ENCODE measurements around the gene HNRNPR.

The HNRNPR gene

GRCh38 chr1:23368562-23369334 lies 24.7 kb upstream of the HNRNPR start:
- peak; percentile 74 for DNase-seq (ENCODE audit: low read depth)

GRCh38 chr1:23367791-23368561 lies 23.9 kb upstream of the HNRNPR start:
- DNase-seq (ENCODE audit: low read depth), result peak; percentile 82

- no peak for DNase-seq (ENCODE audit: low read depth)
These were observed 23.3 kb upstream of the HNRNPR start for GRCh38 chr1:23367451-23367790.

- DNase-seq (ENCODE audit: low read depth), result no peak
These were observed 22.5 kb upstream of the HNRNPR start for GRCh38 chr1:23366598-23366997.

GRCh38 chr1:23366146-23366545 lies 22.1 kb upstream of the HNRNPR start:
- no peak for DNase-seq (ENCODE audit: low read depth)

GRCh38 chr1:23362218-23362713 lies 18.2 kb upstream of the HNRNPR start:
- no peak for DNase-seq (ENCODE audit: low read depth)

GRCh38 chr1:23358310-23358875 lies 14.3 kb upstream of the HNRNPR start:
- no peak for DNase-seq (ENCODE audit: low read depth)

GRCh38 chr1:23357138-23357908 lies 13.2 kb upstream of the HNRNPR start:
- DNase-seq (ENCODE audit: low read depth), result no peak

- DNase-seq (ENCODE audit: low read depth), result no peak
These were observed 12.5 kb upstream of the HNRNPR start for GRCh38 chr1:23356471-23357137.

- no peak for DNase-seq (ENCODE audit: low read depth)
These were observed 10.2 kb upstream of the HNRNPR start for GRCh38 chr1:23354245-23354644.

GRCh38 chr1:23352096-23352695 lies 8.1 kb upstream of the HNRNPR start:
- no peak for DNase-seq (ENCODE audit: low read depth)

GRCh38 chr1:23345920-23346319 lies 1.8 kb upstream of the HNRNPR start:
- no peak for DNase-seq (ENCODE audit: low read depth)

- DNase-seq (ENCODE audit: low read depth), result no peak
These were observed 946 bp upstream of the HNRNPR start for GRCh38 chr1:23344987-23345472.

GRCh38 chr1:23343221-23344110 lies 618 bp downstream of the HNRNPR start:
- peak; percentile 16 for DNase-seq (ENCODE audit: low read depth)

- no peak for DNase-seq (ENCODE audit: low read depth)
These were observed 2.0 kb downstream of the HNRNPR start for GRCh38 chr1:23341931-23342692.

GRCh38 chr1:23339632-23340031 lies 4.5 kb downstream of the HNRNPR start:
- no peak for DNase-seq (ENCODE audit: low read depth)

GRCh38 chr1:23337869-23338268 lies 6.2 kb downstream of the HNRNPR start:
- DNase-seq (ENCODE audit: low read depth), result no peak

GRCh38 chr1:23331713-23332112 lies 12.4 kb downstream of the HNRNPR start:
- no peak for DNase-seq (ENCODE audit: low read depth)

GRCh38 chr1:23330846-23331245 lies 13.2 kb downstream of the HNRNPR start:
- no peak for DNase-seq (ENCODE audit: low read depth)

Measured in stimulated activated CD8-positive, alpha-beta memory T cell treated with anti-CD3 and anti-CD28 coated beads, Interleukin-15, amount 100 ng/mL, for 24 hours (primary cell).